WTC11 (cell line): ENCODE data around the gene NELFCD. TPM values are rescaled to one million over a fixed set of nuclear protein-coding genes. Genes with fewer than 3 reads are reported as not detected.

ENCODE experiments used
- ATAC-seq: fragments of 200-7000 bp; cut with Tn5 transposase; 2 replicates; pipeline ENCODE4 v1.10.0; 2021; ENCODE audit warnings: mild to moderate bottlenecking, moderate library complexity
- CTCF ChIA-PET: fragments of 300-600 bp; sonication (Branson Sonifier 250); formaldehyde crosslinking; loops from one replicate; lab custom pipeline; 2021; ENCODE audit warnings: antibody characterized with exemption; lab: Charles Lee
- POLR2A ChIA-PET: fragments of 350-600 bp; sonication (Branson Sonifier 250); formaldehyde crosslinking; loops from one replicate; lab custom pipeline; 2021; ENCODE audit warnings: antibody characterized with exemption; lab: Charles Lee
- DNase-seq: peaks from one replicate; pipeline ENCODE4 v3.0.0; 2021; ENCODE audit warnings: low spot score
- H3K27ac Mint-ChIP-seq: 2 replicates; pipeline ENCODE4 v1.8.0; 2021; ENCODE audit warnings: mixed read lengths
- H3K27me3 Mint-ChIP-seq: 2 replicates; pipeline ENCODE4 v1.8.0; 2021; ENCODE audit warnings: low read depth, mild to moderate bottlenecking, moderate library complexity, mixed read lengths
- H3K36me3 Mint-ChIP-seq: 2 replicates; pipeline ENCODE4 v1.8.0; 2021; ENCODE audit warnings: mixed read lengths
- H3K4me1 Mint-ChIP-seq: 2 replicates; pipeline ENCODE4 v1.8.0; 2022; ENCODE audit warnings: mixed read lengths
- H3K4me3 Mint-ChIP-seq: 2 replicates; pipeline ENCODE4 v1.8.0; 2021; ENCODE audit warnings: mild to moderate bottlenecking, moderate library complexity, mixed read lengths
- H3K9me3 Mint-ChIP-seq: 2 replicates; pipeline ENCODE4 v1.8.0; 2021; ENCODE audit warnings: mixed read lengths
- AFF4 ChIP-seq: sonication (generic); formaldehyde crosslinking; IDR thresholded peaks from 2 replicates; pipeline ENCODE4 v1.8.1; 2023; ENCODE audit warnings: mild to moderate bottlenecking, missing genetic modification reagents, borderline replicate concordance
- AR ChIP-seq: fragments of 250-450 bp; sonication (Bioruptor Pico); IDR thresholded peaks from 2 replicates; pipeline ENCODE4 v1.9.0; 2021; ENCODE audit warnings: mild to moderate bottlenecking
- CBFB ChIP-seq: sonication (generic); formaldehyde crosslinking; IDR thresholded peaks from 2 replicates; pipeline ENCODE4 v1.8.1; 2022; ENCODE audit warnings: mild to moderate bottlenecking, low read depth, missing genetic modification reagents
- ESRRA ChIP-seq: sonication (generic); formaldehyde crosslinking; IDR thresholded peaks from 2 replicates; pipeline ENCODE4 v1.8.1; 2022; ENCODE audit warnings: mild to moderate bottlenecking, missing genetic modification reagents, borderline replicate concordance
- FOXK1 ChIP-seq: sonication (generic); formaldehyde crosslinking; IDR thresholded peaks from 2 replicates; pipeline ENCODE4 v1.8.0; 2022; ENCODE audit warnings: mild to moderate bottlenecking, moderate library complexity, missing genetic modification reagents
- FOXP4 ChIP-seq: sonication (generic); formaldehyde crosslinking; IDR thresholded peaks from 2 replicates; pipeline ENCODE4 v1.8.0; 2022; ENCODE audit warnings: mild to moderate bottlenecking, missing genetic modification reagents
- HMGA2 ChIP-seq: fragments of 250-450 bp; sonication (Bioruptor Pico); IDR thresholded peaks from 2 replicates; pipeline ENCODE4 v1.4.0; 2021; ENCODE audit warnings: mild to moderate bottlenecking, moderate library complexity
- IRF2 ChIP-seq: sonication (generic); formaldehyde crosslinking; IDR thresholded peaks from 2 replicates; pipeline ENCODE4 v1.8.0; 2022; ENCODE audit warnings: low read depth, missing genetic modification reagents, borderline replicate concordance
- JAZF1 ChIP-seq: fragments of 250-450 bp; sonication (Bioruptor Pico); IDR thresholded peaks from 2 replicates; pipeline ENCODE4 v1.9.0; 2021; ENCODE audit warnings: moderate library complexity, mild to moderate bottlenecking, inconsistent platforms
- JUN ChIP-seq: sonication (generic); formaldehyde crosslinking; IDR thresholded peaks from 2 replicates; pipeline ENCODE4 v1.8.0; 2023; ENCODE audit warnings: mild to moderate bottlenecking, missing genetic modification reagents
- NFYB ChIP-seq: sonication (generic); formaldehyde crosslinking; conservative IDR thresholded peaks from 2 replicates; pipeline ENCODE4 v1.8.0; 2022; ENCODE audit warnings: low read depth, missing genetic modification reagents
- PRRX2 ChIP-seq: fragments of 250-450 bp; sonication (Bioruptor Pico); IDR thresholded peaks from 2 replicates; pipeline ENCODE4 v1.8.0; 2021; ENCODE audit warnings: mild to moderate bottlenecking
- SOX15 ChIP-seq: fragments of 250-450 bp; sonication (Bioruptor Pico); IDR thresholded peaks from 2 replicates; pipeline ENCODE4 v1.9.0; 2021; ENCODE audit warnings: mild to moderate bottlenecking
- TCF7 ChIP-seq: sonication (generic); formaldehyde crosslinking; IDR thresholded peaks from 2 replicates; pipeline ENCODE4 v1.8.0; 2022; ENCODE audit warnings: mild to moderate bottlenecking, low read depth, missing genetic modification reagents, moderate library complexity
- TEAD1 ChIP-seq: sonication (generic); formaldehyde crosslinking; IDR thresholded peaks from 2 replicates; pipeline ENCODE4 v1.8.0; 2022; ENCODE audit warnings: mild to moderate bottlenecking, missing genetic modification reagents
- TEAD4 ChIP-seq: sonication (generic); formaldehyde crosslinking; IDR thresholded peaks from 2 replicates; pipeline ENCODE4 v1.8.0; 2022; ENCODE audit warnings: mild to moderate bottlenecking, missing genetic modification reagents
- ZMAT4 ChIP-seq: fragments of 250-450 bp; sonication (Bioruptor Pico); IDR thresholded peaks from 2 replicates; pipeline ENCODE4 v1.9.0; 2021; ENCODE audit warnings: mild to moderate bottlenecking
- ZNF263 ChIP-seq: sonication (generic); formaldehyde crosslinking; IDR thresholded peaks from 2 replicates; pipeline ENCODE4 v1.8.1; 2022; ENCODE audit warnings: low read depth, mild to moderate bottlenecking, moderate library complexity, missing genetic modification reagents
- ZNF416 ChIP-seq: fragments of 250-450 bp; sonication (Bioruptor Pico); IDR thresholded peaks from 2 replicates; pipeline ENCODE4 v1.9.0; 2021; ENCODE audit warnings: mild to moderate bottlenecking, inconsistent platforms
- total RNA-seq: library from RNA; stranded (reverse); gene quantifications from 3 replicates; pipeline ENCODE4 v1.2.3, GENCODE V29; 2021

NELFCD gene
- total RNA-seq, 1 experiment from 2014 or later: 66.9 TPM

GRCh38 chr20:58971429-58971828 lies 9.6 kb upstream of the NELFCD start:
- no peak for TF ChIP-seq CBFB (CRISPR knock-in tag)
- TF ChIP-seq TEAD4: no peak
- TF ChIP-seq AR (CRISPR knock-in tag): no peak
- TF ChIP-seq TCF7: no peak
- no peak for TF ChIP-seq PRRX2 (CRISPR knock-in tag)
- TF ChIP-seq ESRRA (CRISPR knock-in tag): no peak
- TF ChIP-seq JUN: no peak
- peaks cover 10% of the 10 kb centered on the region for H3K36me3 Mint-ChIP-seq
- H3K27me3 Mint-ChIP-seq: peaks cover 3% of the 10 kb centered on the region
- no peak for ATAC-seq
- no peak overlapping the region for H3K27ac Mint-ChIP-seq
- POLR2A ChIA-PET: no interaction called here
- no peak for DNase-seq
- H3K9me3 Mint-ChIP-seq: peaks cover 28% of the 10 kb centered on the region
- H3K4me1 Mint-ChIP-seq: no peaks in the 10 kb centered on the region; the same call in 1 of the 2 replicates
- CTCF ChIA-PET: interaction anchor here (0.9 kb wide), 1 partner anchor 9 kb away, joined by 4 read pairs; no protein-coding TSS in a partner anchor
- no peak overlapping the region for H3K4me3 Mint-ChIP-seq

- H3K27ac Mint-ChIP-seq: no peak overlapping the region
- POLR2A ChIA-PET: no interaction called here
- ATAC-seq (no peak), DNase-seq (no peak)
- CTCF ChIA-PET: no interaction called here
- TF ChIP-seq JAZF1 (CRISPR knock-in tag) (no peak), NFYB (CRISPR knock-in tag) (no peak), ZMAT4 (CRISPR knock-in tag) (no peak), HMGA2 (CRISPR knock-in tag) (no peak), ZNF416 (no peak), TEAD1 (CRISPR knock-in tag) (no peak), TCF7 (no peak), ESRRA (CRISPR knock-in tag) (no peak), FOXP4 (CRISPR knock-in tag) (no peak), CBFB (CRISPR knock-in tag) (no peak), JUN (no peak), TEAD4 (no peak), IRF2 (CRISPR knock-in tag) (no peak), FOXK1 (CRISPR knock-in tag) (no peak), AFF4 (CRISPR knock-in tag) (no peak), SOX15 (CRISPR knock-in tag) (no peak), ZNF263 (CRISPR knock-in tag) (no peak)
- H3K4me1 Mint-ChIP-seq: peaks cover 5% of the 10 kb centered on the region
- peaks cover 6% of the 10 kb centered on the region for H3K27me3 Mint-ChIP-seq
- H3K4me3 Mint-ChIP-seq: no peak overlapping the region
- peaks cover 10% of the 10 kb centered on the region for H3K36me3 Mint-ChIP-seq
- peaks cover 28% of the 10 kb centered on the region for H3K9me3 Mint-ChIP-seq
Observed at GRCh38 chr20:58973179-58973578, 7.9 kb upstream of the NELFCD start.
